Tibial nerve (tissue), 4 donors: ENCODE results near the gene OMP. TPM values are rescaled to one million over a fixed set of nuclear protein-coding genes. Genes with fewer than 3 reads are reported as not detected.

Experiments
- DNase-seq, 2 donors: peaks; one replicate each; pipeline ENCODE4 v3.0.0-alpha.2; 2019; ENCODE audit warnings: low spot score in 2 of 2
- H3K27ac ChIP-seq, 4 donors: fragments of 200-600 bp; sonication (generic) in 3 of 4; one replicate each; pipeline ENCODE4 v1.5.1; 2017 to 2019; ENCODE audit warnings: mild to moderate bottlenecking in 1 of 4
- H3K27me3 ChIP-seq, 2 donors: fragments of 200-600 bp; sonication (generic) in 1 of 2; one replicate each; pipeline versions ENCODE4 v1.5.1 to v1.6.0; 2017 to 2019
- H3K36me3 ChIP-seq, 3 donors: fragments of 200-600 bp; sonication (generic); one replicate each; pipeline ENCODE4 v1.5.1; 2018 to 2019
- H3K4me1 ChIP-seq, 4 donors: fragments of 200-600 bp; sonication (generic) in 3 of 4; one replicate each; pipeline ENCODE4 v1.5.1; 2017 to 2019
- H3K4me3 ChIP-seq, 4 donors: fragments of 200-600 bp; sonication (generic) in 3 of 4; one replicate each; pipeline ENCODE4 v1.5.1; 2017 to 2019; ENCODE audit warnings: mild to moderate bottlenecking in 1 of 4, moderate library complexity in 1 of 4
- H3K9me3 ChIP-seq, 4 donors: fragments of 200-600 bp; sonication (generic) in 3 of 4; one replicate each; pipeline ENCODE4 v1.5.1; 2017 to 2019
- EP300 ChIP-seq, 2 donors: sonication (generic); formaldehyde crosslinking; IDR thresholded peaks; one replicate each; pipeline ENCODE4 v1.6.1; 2017; ENCODE audit warnings: antibody characterized with exemption in 2 of 2, mild to moderate bottlenecking in 1 of 2
- POLR2A ChIP-seq, 2 donors: fragments of 450-650 bp; IDR thresholded peaks; one replicate each; pipeline ENCODE4 v1.6.1; 2017; ENCODE audit warnings: antibody characterized with exemption in 2 of 2, mild to moderate bottlenecking in 2 of 2, moderate library complexity in 2 of 2
- WGBS, 2 donors: methylation state at CpG; one replicate each; pipeline ENCODE4 v1.1.5; 2018; 5-methylcytosine and 5-hydroxymethylcytosine counted together
- total RNA-seq, 4 donors: library from RNA; depleted of rRNA; stranded (reverse); fragments of >200 nt; gene quantifications; one replicate each; pipeline ENCODE4 v1.1.0, GENCODE V29; 2016
- TF ChIP-seq, protein P1 (sequence below), 5 experiments: fragments of 200-600 bp in 3 of 5; fragments of 450-650 bp in 2 of 5; sonication (generic) in 3 of 5; IDR thresholded peaks; one replicate each; pipeline ENCODE4 v1.5.1; 2016 to 2019; ENCODE audit warnings: antibody characterized with exemption in 5 of 5, mild to moderate bottlenecking in 3 of 5, moderate library complexity in 2 of 5

The OMP gene
- total RNA-seq, 4 donors from 2014 or later = 9.9 TPM; not detected in 3

DNA sequence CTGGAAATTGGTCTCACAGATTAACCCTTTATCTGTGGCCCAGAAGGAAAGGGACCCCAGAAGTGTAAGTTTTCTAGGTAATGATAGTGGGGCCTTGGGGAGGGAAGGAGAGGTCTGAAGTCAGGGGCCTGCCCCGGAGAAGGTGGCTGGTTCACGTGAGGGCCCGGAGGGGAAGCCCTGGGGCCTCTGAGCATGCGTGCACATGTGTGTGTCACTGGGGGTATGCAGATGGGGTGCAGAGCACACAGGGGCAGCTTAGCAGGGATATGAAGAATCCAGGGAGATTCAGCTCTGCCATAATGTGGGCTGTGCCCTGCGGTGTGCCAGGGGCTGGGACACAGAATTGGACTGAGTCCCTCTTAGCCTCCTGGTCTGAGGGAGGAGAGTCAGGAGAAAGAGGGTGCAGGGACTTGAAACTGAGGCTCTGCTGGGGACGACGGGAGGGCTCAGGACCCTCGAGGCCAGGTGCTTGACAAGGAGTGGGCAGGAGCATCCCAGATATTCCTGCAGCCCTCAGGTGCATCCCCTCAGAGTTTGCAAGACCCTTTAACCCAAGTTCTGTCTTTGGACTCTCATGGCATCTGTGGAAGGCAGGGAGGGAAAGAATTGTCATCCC, 40.9 kb downstream of the OMP start:
- TF ChIP-seq POLR2A (IDR thresholded peaks at IDR 0.05) = no peak
- TF ChIP-seq EP300 (IDR thresholded peaks at IDR 0.05) = no peak
- TF ChIP-seq, protein P1, sequence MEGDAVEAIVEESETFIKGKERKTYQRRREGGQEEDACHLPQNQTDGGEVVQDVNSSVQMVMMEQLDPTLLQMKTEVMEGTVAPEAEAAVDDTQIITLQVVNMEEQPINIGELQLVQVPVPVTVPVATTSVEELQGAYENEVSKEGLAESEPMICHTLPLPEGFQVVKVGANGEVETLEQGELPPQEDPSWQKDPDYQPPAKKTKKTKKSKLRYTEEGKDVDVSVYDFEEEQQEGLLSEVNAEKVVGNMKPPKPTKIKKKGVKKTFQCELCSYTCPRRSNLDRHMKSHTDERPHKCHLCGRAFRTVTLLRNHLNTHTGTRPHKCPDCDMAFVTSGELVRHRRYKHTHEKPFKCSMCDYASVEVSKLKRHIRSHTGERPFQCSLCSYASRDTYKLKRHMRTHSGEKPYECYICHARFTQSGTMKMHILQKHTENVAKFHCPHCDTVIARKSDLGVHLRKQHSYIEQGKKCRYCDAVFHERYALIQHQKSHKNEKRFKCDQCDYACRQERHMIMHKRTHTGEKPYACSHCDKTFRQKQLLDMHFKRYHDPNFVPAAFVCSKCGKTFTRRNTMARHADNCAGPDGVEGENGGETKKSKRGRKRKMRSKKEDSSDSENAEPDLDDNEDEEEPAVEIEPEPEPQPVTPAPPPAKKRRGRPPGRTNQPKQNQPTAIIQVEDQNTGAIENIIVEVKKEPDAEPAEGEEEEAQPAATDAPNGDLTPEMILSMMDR (IDR thresholded peaks at IDR 0.05) = no peak
- H3K4me3 ChIP-seq = no peak overlapping the region
- no peaks in the 10 kb centered on the region for H3K36me3 ChIP-seq
- H3K27ac ChIP-seq = no peak overlapping the region
- H3K9me3 ChIP-seq = no peaks in the 10 kb centered on the region
- DNase-seq = no peak
- peaks cover 0 to 7% of the 10 kb centered on the region in 2 donors for H3K27me3 ChIP-seq
- 88% methylated on average over 8 of the region's 8 CpGs for WGBS, 2 donors
- H3K4me1 ChIP-seq = peaks cover 0 to 31% (median 3%) of the 10 kb centered on the region in 4 donors

DNA sequence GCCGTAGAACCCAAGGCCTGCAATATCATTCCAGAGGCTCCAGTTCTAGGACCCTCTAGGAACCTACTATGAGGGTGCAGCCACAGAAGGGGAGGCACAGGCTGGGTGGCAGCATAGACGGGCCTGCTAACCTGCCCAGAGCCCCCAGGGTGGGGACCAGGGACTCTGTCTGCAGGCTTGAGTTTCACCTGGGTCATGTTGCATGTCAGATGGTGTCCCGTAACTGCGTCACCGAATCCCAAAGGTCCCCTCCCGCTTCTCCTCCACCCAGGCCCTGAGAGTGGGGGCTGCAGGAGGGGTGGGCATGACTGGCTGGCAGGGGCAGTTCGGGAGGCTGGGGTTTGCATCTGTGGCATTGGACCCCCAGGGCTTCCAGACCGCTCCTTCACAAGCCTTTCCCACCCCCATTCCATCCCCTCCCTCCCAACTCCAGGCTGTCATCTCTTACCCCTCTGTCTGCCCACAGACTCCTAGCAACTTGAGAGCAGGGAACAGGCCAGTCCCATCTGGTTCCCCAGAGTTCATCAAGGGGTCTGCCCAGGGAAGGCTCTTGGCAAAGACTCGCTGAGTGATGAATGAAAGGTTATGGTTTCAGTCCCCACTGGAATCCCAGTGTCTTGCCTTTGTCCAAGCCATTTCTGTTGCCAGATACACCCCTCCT, 41.7 kb downstream of the OMP start:
- Histone ChIP-seq H3K4me1 (peaks cover 0 to 26% (median 3%) of the 10 kb centered on the region in 4 donors), H3K27ac (no peak overlapping the region), H3K36me3 (no peaks in the 10 kb centered on the region), H3K4me3 (no peak overlapping the region), H3K9me3 (no peaks in the 10 kb centered on the region), H3K27me3 (peaks cover 0 to 6% of the 10 kb centered on the region in 2 donors)
- 87 to 91% methylated on average over 8 to 9 of the region's 9 CpGs for WGBS, 2 donors
- DNase-seq = no peak
- TF ChIP-seq POLR2A (IDR thresholded peaks at IDR 0.05) = no peak
- TF ChIP-seq, protein P1 (IDR thresholded peaks at IDR 0.05) = no peak
- no peak for TF ChIP-seq EP300 (IDR thresholded peaks at IDR 0.05)

DNA sequence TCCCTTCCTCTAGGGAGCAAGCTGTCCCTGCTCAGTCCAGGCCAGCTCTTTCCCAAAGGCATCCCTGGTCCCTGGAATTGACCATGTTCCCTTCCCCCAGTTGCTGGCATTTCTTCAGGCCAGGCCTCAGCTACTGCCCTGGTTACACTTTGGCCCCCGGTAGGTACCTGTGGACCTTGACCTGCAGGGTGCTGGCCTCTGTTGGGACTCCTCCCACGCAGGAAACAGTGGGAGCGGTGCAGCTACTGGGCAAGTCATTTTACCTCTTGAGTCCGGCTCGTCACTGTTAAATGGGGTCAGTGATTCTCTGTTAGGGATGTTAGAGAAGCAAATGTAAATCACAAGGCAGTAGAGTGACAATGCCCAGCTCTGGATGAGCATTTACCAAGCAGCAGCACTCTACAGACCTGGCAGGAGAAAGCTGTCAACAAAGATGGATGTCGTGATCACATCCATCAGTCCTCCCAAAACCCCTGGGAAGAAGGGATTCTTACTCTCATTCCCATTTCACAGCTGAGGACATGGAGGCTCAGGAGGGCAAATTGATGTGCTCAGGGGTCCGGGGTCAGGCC, 42.3 kb downstream of the OMP start:
- no peak for TF ChIP-seq EP300 (IDR thresholded peaks at IDR 0.05)
- no peak overlapping the region for H3K27ac ChIP-seq
- WGBS, 2 donors = 83 to 87% methylated on average over 4 to 7 of the region's 7 CpGs

DNA sequence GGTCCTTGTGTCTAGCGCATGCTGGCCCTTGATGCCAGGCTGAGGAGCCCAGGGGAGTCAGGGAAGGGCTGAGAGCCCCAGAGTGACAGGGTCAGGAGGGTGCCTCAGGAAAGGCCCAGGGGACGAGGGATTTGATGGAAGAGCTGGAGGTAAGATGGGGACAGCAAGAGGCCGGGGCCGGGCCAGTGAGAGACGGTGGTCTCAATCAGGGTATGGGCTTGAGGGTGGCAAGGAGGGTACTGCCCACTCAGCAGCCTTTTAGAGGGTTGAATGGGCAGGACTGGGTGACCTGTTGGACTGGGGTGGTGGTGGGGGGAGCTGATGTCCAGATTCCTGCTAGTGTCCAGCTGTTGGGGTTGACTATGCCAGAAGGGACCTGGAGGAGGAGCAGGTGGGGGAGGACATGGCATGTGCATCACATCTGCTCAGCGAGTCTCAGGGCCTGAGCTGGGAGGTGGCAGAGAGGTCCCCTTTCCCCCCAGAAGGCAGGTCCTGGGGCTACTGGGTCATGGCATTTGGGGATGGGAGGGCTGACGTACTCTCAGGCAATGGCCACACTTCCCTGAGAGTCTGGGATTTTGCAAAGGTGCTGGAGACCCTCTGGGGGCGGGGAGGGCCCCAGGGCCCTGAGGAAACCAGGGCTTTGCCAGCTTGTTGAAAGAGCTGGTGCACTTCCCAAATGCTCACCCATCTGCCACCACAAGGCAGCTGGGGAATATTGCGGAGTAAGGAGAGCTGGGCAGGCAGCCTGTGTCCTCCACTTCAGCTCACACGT, 43.8 kb downstream of the OMP start:
- no peak for DNase-seq
- Histone ChIP-seq H3K4me3 (no peak overlapping the region), H3K27ac (no peak overlapping the region), H3K4me1 (peaks cover 0 to 15% (median 3%) of the 10 kb centered on the region in 4 donors), H3K9me3 (no peaks in the 10 kb centered on the region), H3K36me3 (no peaks in the 10 kb centered on the region), H3K27me3 (peaks cover 0 to 6% of the 10 kb centered on the region in 2 donors)
- no peak for TF ChIP-seq POLR2A (IDR thresholded peaks at IDR 0.05)
- TF ChIP-seq, protein P1 (IDR thresholded peaks at IDR 0.05) = no peak
- no peak for TF ChIP-seq EP300 (IDR thresholded peaks at IDR 0.05)
- WGBS, 2 donors = 89 to 91% methylated on average over 10 of the region's 10 CpGs

More for the DNA sequence above, 42.3 kb downstream of the OMP start:
- no peaks in the 10 kb centered on the region for H3K36me3 ChIP-seq
- no peaks in the 10 kb centered on the region for H3K9me3 ChIP-seq
- peaks cover 0 to 24% (median 3%) of the 10 kb centered on the region in 4 donors for H3K4me1 ChIP-seq
- peaks cover 0 to 6% of the 10 kb centered on the region in 2 donors for H3K27me3 ChIP-seq
- DNase-seq = no peak
- no peak overlapping the region for H3K4me3 ChIP-seq

DNA sequence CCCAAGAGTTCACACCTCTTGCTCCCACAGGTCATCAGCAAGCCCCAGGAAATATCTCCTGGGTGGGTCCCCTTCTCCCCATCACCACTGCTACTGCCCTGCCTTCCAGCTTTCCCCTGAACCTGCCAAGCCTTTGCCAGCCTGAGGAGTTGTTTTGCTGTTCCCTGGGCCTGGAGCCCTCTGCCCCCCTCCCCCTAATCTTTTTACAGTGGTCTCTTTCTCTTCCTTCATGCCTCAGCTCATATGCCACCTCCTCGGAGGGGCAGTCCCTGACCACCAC, 44.3 kb downstream of the OMP start:
- DNase-seq = no peak
- Histone ChIP-seq H3K27me3 (peaks cover 0 to 6% of the 10 kb centered on the region in 2 donors), H3K4me1 (peaks cover 0 to 17% (median 3%) of the 10 kb centered on the region in 4 donors), H3K36me3 (no peaks in the 10 kb centered on the region), H3K27ac (no peak overlapping the region), H3K4me3 (no peak overlapping the region), H3K9me3 (no peaks in the 10 kb centered on the region)
- TF ChIP-seq, protein P1 (IDR thresholded peaks at IDR 0.05) = no peak
- no peak for TF ChIP-seq POLR2A (IDR thresholded peaks at IDR 0.05)
- TF ChIP-seq EP300 (IDR thresholded peaks at IDR 0.05) = no peak
- WGBS, 2 donors = 75 to 78% methylated on average over 1 of the region's 1 CpG
